GM19240 (cell line): ENCODE measurements around the gene MAPK8IP2.
"Not testable (repeated sequence)": the region's sequence is repeated elsewhere in the genome, so short reads cannot be mapped to it uniquely, and the experiment has no call there.

ENCODE experiments used
- DNase-seq: peaks from one replicate; pipeline ENCODE4 v3.0.0; 2011; ENCODE audit warnings: low spot score; ENCODE audit not compliant: insufficient read length

The MAPK8IP2 gene

GRCh38 chr22:50599816-50600455, 657 bp upstream of the MAPK8IP2 start:
- peak; percentile 67 for DNase-seq

GRCh38 chr22:50600967-50601668, 525 bp downstream of the MAPK8IP2 start:
- no peak for DNase-seq

- DNase-seq = no peak
Observed at GRCh38 chr22:50601669-50602337, 1.2 kb downstream of the MAPK8IP2 start.

- DNase-seq = no peak
Observed at GRCh38 chr22:50602338-50602700, 1.7 kb downstream of the MAPK8IP2 start.

GRCh38 chr22:50603511-50604255, 3.1 kb downstream of the MAPK8IP2 start:
- DNase-seq = no peak

- DNase-seq = no peak
Observed at GRCh38 chr22:50604256-50605001, 3.8 kb downstream of the MAPK8IP2 start.

- no peak for DNase-seq
Observed at GRCh38 chr22:50605002-50605612, 4.5 kb downstream of the MAPK8IP2 start.

GRCh38 chr22:50605613-50606074, 5.1 kb downstream of the MAPK8IP2 start:
- DNase-seq = no peak

- no peak for DNase-seq
Observed at GRCh38 chr22:50606165-50606945, 5.8 kb downstream of the MAPK8IP2 start.

GRCh38 chr22:50606946-50607658, 6.5 kb downstream of the MAPK8IP2 start:
- DNase-seq = no peak

GRCh38 chr22:50607659-50608020, 7.0 kb downstream of the MAPK8IP2 start:
- DNase-seq = no peak

GRCh38 chr22:50608058-50608840, 7.7 kb downstream of the MAPK8IP2 start:
- not testable (repeated sequence) for DNase-seq

- no peak for DNase-seq
Observed at GRCh38 chr22:50608996-50609395, 8.4 kb downstream of the MAPK8IP2 start.

- no peak for DNase-seq
Observed at GRCh38 chr22:50609599-50609998, 9.0 kb downstream of the MAPK8IP2 start.

GRCh38 chr22:50610041-50610451, 9.5 kb downstream of the MAPK8IP2 start:
- DNase-seq = no peak

GRCh38 chr22:50610581-50610980, 10.0 kb downstream of the MAPK8IP2 start:
- DNase-seq = no peak

GRCh38 chr22:50611341-50612060, 10.9 kb downstream of the MAPK8IP2 start:
- no peak for DNase-seq

GRCh38 chr22:50612168-50612527, 11.6 kb downstream of the MAPK8IP2 start:
- DNase-seq = no peak
